NCI-H345 (cell line): ENCODE results near the gene POFUT1.
A peak's percentile ranks its signal among the peaks of the same experiment; 100 is the strongest.

Source experiments
- DNase-seq: peaks from one replicate; lab custom pipeline; 2025; lab: John Stamatoyannopoulos, UW

The POFUT1 gene

DNA sequence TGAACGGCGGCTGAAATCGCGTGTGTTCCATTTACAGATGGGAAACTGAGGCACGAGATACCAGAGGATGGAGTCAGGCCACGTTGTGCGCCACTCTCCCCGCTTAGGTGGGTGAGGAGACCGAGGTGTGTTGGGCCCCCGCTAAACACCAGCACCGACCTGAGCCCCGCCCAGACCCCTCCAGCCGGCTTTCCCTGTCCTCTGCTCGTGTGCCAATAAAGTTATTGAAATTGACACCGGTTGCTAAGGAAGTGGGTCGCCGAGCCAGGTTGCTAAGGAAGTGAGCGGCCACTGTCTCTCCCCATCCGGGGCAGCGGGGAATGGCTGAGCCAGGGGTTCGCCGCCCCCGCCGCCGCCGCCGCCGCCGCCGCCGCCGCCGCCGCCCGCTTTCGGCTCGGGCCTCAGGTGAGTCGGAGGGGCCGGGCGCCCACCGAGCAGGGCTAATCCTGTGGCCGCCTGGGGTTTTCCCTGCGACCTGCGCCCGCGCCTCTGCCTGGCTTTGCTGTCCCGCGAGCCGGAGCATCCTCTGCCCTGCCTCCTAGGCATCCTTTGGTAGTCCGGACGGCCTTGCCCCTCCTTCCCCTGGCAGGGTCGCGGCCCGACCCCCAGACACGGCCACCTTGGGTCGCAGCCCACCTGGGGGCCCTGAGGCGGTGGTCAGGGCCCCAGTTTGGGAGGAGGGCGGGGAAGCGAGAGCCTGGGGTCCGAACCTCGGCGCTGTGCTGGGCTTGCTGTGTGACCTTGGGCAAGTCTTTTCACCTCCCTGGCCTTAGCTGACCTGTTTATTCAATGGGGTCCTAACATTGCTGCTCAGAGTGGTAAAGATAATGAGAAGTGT is 69.9 kb downstream of the POFUT1 start, which contains the start of gene KIF3B:
TSS of gene KIF3B (plus strand) at position 291 of the 838 bp plus-strand sequence. CDS start 32,127 bp downstream, outside the sequence.
- peak; percentile 95 for DNase-seq

DNA sequence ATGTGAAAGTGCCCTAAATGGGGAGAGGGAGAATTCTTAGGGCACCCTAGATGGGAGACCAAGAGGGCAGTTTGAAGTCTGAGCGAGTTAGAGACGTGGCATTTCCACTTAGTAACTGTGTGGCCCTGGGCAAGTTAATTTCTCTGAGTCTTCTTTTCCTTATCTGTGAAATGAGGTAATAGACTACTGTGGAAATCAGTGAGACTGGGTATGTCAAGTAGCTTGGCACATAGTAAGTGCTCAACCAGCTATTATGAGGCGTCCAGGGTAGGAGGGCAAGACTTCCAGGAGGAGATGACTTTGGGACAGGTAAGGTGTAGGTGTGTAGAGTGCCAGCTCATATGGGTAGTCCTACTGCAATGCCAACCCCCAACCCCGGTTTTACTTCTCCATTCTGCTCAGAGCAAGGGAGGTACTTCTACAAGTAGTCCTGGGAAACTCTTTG is 70.5 kb downstream of the POFUT1 start:
- no peak for DNase-seq

DNA sequence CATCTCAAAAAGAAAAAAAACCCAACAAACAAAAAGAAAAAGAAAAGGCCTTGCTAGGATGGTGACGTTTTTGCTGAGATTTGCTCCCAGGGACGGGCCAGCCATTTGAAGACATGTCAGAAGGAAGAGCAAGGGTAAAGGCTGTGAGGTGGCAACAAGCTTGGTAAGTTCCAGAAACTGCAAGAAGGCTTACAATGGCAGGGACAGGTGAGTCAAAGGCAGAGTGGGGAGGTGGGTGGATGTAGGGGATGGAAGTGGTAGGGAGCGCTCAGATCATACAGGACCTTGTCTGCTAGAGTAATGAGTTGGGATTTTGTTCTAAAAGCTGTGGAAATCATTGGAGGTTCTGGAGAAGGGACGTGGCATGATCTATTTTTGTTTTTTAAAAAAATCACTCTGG is 74.0 kb downstream of the POFUT1 start:
- no peak for DNase-seq

DNA sequence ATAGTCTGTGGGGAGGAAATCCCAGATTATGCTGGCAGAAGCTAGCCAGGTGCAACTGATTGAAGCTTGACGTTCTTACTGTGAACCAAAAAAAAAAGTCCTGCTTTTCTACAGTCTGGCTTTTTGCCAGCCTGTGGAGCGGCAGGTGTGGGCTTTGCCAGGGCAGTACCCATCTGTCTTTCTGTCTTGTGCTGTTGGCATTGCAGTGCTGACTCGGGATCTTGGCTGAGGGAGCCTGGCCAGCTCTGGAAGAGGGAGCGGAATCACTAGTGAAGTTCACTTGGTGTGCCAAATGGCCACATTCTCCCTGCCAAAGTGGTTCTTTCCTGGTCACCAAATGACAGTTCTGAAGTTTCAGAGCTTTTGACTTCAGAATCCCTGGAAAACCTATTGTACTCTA is 74.8 kb downstream of the POFUT1 start:
- DNase-seq = peak; percentile 94

DNA sequence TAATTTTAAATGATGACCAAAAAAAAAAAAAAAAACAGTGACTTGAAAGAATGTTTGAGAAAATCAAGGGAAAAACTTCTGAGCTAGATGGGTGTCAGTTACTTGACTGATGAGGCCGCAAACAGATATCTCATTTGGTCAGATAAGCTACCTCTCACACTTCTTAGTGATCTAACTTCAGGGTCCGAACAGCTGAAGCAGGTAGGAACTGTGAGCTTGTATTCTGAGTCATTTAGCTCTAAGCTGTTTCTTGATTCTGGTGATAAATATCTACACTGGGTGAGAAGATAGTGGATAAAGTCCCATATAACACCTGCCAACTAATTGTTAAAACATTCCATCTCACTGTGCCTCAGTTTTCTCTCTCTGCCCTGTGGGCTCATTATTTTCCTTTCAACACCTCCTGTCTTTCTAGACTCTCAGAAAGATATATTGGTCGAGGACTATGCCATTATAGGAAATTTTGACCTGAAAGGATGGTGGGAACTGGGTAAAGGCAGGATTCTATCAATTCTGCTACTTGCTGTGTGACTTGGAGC is 77.5 kb downstream of the POFUT1 start:
- no peak for DNase-seq

DNA sequence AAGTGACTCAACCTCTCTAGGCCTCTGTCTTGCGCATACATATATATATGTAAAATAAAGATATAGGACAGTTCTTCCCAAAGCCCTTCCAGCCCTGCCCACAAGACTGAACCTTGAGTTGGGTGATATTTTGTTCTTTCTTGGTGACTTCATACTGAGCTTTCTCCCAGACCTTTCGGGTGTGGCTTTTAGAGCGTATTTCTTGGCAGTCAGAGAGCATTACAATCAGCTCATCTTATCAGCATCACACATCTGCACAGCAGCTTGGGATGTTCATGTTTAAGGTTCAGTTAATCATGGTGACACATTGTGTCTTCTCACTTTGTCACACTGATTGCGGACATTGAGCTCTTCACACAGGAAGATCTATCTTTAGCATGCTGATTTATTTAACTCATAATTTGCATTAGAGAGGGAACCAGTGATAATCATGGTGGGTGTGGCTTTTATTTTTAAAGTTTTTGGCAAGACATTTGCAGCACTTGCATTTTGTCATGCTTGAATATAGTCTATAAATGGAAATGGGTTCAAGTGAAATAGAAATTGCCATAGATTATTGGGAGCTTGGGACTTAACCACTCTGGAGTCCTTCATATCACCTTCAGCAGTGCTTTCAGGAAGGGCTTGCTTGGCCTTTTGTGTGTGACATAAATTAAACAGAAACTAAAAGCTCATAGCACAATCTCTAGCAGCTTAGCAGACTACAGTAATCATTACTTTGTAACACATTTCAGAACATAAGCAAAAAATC is 78.1 kb downstream of the POFUT1 start:
- no peak for DNase-seq

DNA sequence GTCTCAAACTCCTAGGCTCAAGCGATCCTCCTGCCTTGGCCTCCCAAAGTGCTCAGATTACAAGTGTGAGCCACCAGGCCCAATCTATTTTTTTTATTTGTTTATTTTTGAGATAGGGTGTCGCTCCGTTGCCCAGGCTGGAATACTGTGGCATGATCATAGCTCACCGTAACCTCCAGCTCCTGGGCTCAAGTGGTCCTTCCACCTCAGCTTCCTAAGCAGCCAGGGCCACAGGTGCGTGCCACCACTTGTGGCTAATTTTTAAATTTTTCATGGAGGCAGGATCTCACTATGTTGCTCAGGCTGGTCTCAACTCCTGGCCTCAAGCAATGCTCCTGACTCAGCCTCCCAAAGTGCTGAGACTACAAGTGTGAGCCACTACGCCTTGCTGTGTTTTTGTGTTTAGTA is 79.6 kb downstream of the POFUT1 start:
- no peak for DNase-seq
